HL-60 (cell line): ENCODE data around the gene TMTC4.

Experiments used
- DNase-seq, 2 experiments: peaks; one replicate each; pipeline ENCODE4 v3.0.0-alpha.2; 2010 to 2020; ENCODE audit warnings: low read depth in 1 of 2, low spot score in 1 of 2
- H3K27ac ChIP-seq: fragments of 250-450 bp; sonication (Bioruptor Pico); replicated peaks from 2 replicates; pipeline ENCODE4 v1.5.1; 2020; ENCODE audit warnings: mild to moderate bottlenecking, moderate library complexity
- H3K27me3 ChIP-seq: fragments of 250-450 bp; sonication (Bioruptor Pico); 2 replicates; pipeline ENCODE4 v1.5.1; 2021; ENCODE audit warnings: mild to moderate bottlenecking, moderate library complexity; ENCODE audit not compliant: insufficient read depth, poor library complexity, severe bottlenecking
- H3K4me3 ChIP-seq: replicated peaks from 2 replicates; pipeline ENCODE4 v1.5.1; 2011; ENCODE audit warnings: mild to moderate bottlenecking, control low read depth, low read length; ENCODE audit not compliant: insufficient read depth
- GABPA ChIP-seq: IDR thresholded peaks from 2 replicates; pipeline ENCODE4 v1.6.1; 2012; ENCODE audit warnings: low read depth
- POLR2AphosphoS5 ChIP-seq: IDR thresholded peaks from 2 replicates; pipeline ENCODE4 v1.6.1; 2012; ENCODE audit warnings: low read depth
- SPI1 ChIP-seq: IDR thresholded peaks from 2 replicates; pipeline ENCODE4 v1.6.1; 2012; ENCODE audit warnings: low read depth, mild to moderate bottlenecking, borderline replicate concordance
- TF ChIP-seq, protein P1 (sequence below): IDR thresholded peaks from 2 replicates; pipeline ENCODE4 v1.6.1; 2012; ENCODE audit warnings: low read depth; ENCODE audit not compliant: insufficient replicate concordance
- TF ChIP-seq, protein P2 (sequence below): IDR thresholded peaks from one replicate; pipeline ENCODE4 v1.5.1; 2011; ENCODE audit warnings: low read length, control low read depth, inconsistent platforms; ENCODE audit not compliant: insufficient read depth

TMTC4 gene

DNA sequence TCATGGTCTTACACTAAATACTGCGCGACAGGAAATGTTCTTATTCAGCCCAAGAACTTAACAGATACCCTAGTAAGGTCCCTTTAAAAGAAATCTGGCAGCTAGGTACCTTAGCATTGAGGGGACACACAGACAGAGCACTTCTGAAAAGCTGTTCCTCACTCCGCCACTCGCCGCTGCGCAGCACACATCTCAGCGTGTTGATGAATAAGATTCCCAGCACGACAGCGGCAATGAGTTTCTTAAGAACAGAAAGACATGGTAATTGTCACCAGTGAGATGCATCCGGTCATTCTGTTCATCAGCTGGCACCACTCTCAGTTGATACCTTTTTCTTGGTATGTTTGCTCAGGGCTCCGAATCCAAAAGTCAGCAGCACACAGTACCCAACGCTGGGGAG lies 39.9 kb downstream of the TMTC4 start:
- Histone ChIP-seq H3K27ac (no peak overlapping the region), H3K4me3 (no peak overlapping the region), H3K27me3 (no peaks in the 10 kb centered on the region)
- DNase-seq = no peak
- TF ChIP-seq GABPA (no peak), SPI1 (no peak), POLR2AphosphoS5 (no peak)
- TF ChIP-seq, protein P1, sequence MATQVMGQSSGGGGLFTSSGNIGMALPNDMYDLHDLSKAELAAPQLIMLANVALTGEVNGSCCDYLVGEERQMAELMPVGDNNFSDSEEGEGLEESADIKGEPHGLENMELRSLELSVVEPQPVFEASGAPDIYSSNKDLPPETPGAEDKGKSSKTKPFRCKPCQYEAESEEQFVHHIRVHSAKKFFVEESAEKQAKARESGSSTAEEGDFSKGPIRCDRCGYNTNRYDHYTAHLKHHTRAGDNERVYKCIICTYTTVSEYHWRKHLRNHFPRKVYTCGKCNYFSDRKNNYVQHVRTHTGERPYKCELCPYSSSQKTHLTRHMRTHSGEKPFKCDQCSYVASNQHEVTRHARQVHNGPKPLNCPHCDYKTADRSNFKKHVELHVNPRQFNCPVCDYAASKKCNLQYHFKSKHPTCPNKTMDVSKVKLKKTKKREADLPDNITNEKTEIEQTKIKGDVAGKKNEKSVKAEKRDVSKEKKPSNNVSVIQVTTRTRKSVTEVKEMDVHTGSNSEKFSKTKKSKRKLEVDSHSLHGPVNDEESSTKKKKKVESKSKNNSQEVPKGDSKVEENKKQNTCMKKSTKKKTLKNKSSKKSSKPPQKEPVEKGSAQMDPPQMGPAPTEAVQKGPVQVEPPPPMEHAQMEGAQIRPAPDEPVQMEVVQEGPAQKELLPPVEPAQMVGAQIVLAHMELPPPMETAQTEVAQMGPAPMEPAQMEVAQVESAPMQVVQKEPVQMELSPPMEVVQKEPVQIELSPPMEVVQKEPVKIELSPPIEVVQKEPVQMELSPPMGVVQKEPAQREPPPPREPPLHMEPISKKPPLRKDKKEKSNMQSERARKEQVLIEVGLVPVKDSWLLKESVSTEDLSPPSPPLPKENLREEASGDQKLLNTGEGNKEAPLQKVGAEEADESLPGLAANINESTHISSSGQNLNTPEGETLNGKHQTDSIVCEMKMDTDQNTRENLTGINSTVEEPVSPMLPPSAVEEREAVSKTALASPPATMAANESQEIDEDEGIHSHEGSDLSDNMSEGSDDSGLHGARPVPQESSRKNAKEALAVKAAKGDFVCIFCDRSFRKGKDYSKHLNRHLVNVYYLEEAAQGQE = no peak
- TF ChIP-seq, protein P2, sequence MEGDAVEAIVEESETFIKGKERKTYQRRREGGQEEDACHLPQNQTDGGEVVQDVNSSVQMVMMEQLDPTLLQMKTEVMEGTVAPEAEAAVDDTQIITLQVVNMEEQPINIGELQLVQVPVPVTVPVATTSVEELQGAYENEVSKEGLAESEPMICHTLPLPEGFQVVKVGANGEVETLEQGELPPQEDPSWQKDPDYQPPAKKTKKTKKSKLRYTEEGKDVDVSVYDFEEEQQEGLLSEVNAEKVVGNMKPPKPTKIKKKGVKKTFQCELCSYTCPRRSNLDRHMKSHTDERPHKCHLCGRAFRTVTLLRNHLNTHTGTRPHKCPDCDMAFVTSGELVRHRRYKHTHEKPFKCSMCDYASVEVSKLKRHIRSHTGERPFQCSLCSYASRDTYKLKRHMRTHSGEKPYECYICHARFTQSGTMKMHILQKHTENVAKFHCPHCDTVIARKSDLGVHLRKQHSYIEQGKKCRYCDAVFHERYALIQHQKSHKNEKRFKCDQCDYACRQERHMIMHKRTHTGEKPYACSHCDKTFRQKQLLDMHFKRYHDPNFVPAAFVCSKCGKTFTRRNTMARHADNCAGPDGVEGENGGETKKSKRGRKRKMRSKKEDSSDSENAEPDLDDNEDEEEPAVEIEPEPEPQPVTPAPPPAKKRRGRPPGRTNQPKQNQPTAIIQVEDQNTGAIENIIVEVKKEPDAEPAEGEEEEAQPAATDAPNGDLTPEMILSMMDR = no peak

DNA sequence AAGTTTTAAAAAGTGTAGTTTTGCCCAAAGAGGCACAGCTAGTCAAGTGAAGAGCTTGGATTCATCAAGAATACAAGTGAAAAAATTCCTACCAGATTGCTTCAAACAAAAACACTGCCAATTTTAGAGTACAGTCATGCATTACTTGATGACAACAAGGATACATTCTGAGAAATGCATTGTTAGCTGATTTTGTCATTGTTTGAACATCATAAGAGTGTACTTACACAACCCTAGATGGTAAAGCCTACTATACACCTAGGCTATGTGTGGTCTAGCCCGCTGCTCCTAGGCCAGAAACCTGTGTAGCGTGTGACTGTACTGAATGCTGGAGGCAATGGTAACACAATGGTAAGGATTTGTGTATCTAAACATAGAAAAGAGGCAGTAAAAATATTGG lies 41.1 kb downstream of the TMTC4 start:
- H3K27ac ChIP-seq = no peak overlapping the region
- TF ChIP-seq POLR2AphosphoS5 (no peak), GABPA (no peak), SPI1 (no peak)
- TF ChIP-seq, protein P2 = no peak
- TF ChIP-seq, protein P1 = no peak

DNA sequence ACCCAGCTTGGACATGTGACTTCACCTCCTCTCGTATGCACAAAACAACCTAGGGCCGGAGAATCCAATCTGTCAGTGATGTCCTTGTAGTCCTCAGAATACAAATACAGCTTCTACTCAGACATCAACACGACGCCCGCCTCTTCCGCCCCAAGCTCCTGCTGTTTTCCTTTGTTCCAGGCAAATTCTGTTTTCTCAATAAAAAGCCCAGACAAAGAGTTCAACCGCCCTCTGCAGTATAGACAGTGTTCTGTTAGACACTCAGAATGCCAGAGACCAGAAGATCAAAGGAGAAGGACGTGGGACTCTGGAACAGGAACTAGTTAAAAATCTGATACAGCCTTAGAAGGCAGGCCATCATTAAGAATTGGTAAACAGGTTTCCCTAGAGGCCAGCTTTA lies 44.0 kb downstream of the TMTC4 start:
- Histone ChIP-seq H3K27me3 (no peaks in the 10 kb centered on the region), H3K27ac (no peak overlapping the region), H3K4me3 (no peak overlapping the region)
- TF ChIP-seq SPI1 (no peak), POLR2AphosphoS5 (no peak), GABPA (no peak)
- no peak for DNase-seq

More for the DNA sequence above, 41.1 kb downstream of the TMTC4 start:
- Histone ChIP-seq H3K4me3 (no peak overlapping the region), H3K27me3 (no peaks in the 10 kb centered on the region)
- DNase-seq = no peak

DNA sequence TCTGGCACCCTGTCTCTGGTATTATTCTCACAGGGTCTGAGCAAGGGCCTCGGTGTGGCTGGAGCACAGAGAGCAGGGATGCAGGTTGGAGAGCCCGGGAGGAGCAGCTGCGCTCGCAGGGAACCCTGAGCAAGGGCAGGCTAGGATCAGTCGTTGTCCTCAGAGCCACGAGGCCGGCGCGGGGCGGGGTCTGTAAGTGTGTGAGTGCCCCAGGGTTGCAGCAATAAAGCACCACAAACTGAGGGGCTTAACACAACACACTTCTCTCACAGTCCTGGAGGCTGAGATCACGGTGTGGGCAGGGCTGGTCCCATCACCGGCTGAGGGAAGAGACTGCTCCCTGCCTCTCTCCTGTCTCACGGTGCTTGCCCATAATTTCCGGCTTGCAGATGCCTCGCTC lies 47.5 kb downstream of the TMTC4 start:
- TF ChIP-seq, protein P1 = no peak
- TF ChIP-seq POLR2AphosphoS5 (no peak), GABPA (no peak), SPI1 (no peak)
- TF ChIP-seq, protein P2 = no peak
- DNase-seq = no peak
- Histone ChIP-seq H3K27me3 (no peaks in the 10 kb centered on the region), H3K4me3 (no peak overlapping the region), H3K27ac (no peak overlapping the region)
